Nephron (organoid): ENCODE results near the gene FYCO1.

Experiments used
- H3K27ac Mint-ChIP-seq, 3 experiments: 2 replicates each; pipeline ENCODE4 v1.8.0; 2020; ENCODE audit warnings: mixed read lengths in 3 of 3, mild to moderate bottlenecking in 2 of 3, moderate library complexity in 1 of 3
- H3K27me3 Mint-ChIP-seq: 2 replicates; pipeline ENCODE4 v1.8.0; 2021; ENCODE audit warnings: low read depth, mild to moderate bottlenecking, moderate library complexity, mixed read lengths
- H3K36me3 Mint-ChIP-seq: 2 replicates; pipeline ENCODE4 v1.8.0; 2020; ENCODE audit warnings: low read depth, mixed read lengths
- H3K4me1 Mint-ChIP-seq: 2 replicates; pipeline ENCODE4 v1.8.0; 2020; ENCODE audit warnings: mixed read lengths
- H3K4me3 Mint-ChIP-seq, 3 experiments: 2 replicates each; pipeline ENCODE4 v1.8.0; 2020; ENCODE audit warnings: mild to moderate bottlenecking in 3 of 3, mixed read lengths in 3 of 3, moderate library complexity in 2 of 3
- H3K9me3 Mint-ChIP-seq: 2 replicates; pipeline ENCODE4 v1.8.0; 2020; ENCODE audit warnings: mixed read lengths
- CTCF ChIP-seq, 3 experiments: fragments of 200-600 bp; sonication (generic); IDR thresholded peaks; one replicate each; pipeline ENCODE4 v1.5.0; 2021; ENCODE audit warnings: antibody characterized with exemption in 3 of 3; ENCODE audit not compliant: unreplicated experiment in 3 of 3

Gene FYCO1

GRCh38 chr3:45953536-45953935 is 42.1 kb downstream of the FYCO1 start:
- Mint-ChIP-seq H3K4me1 (no peaks in the 10 kb centered on the region), H3K9me3 (no peaks in the 10 kb centered on the region), H3K27ac (peak overlapping the region in 1 of 3 experiments; percentile 32), H3K27me3 (no peaks in the 10 kb centered on the region), H3K4me3 (no peak overlapping the region), H3K36me3 (peaks cover 53% of the 10 kb centered on the region)
- no peak for TF ChIP-seq CTCF (IDR thresholded peaks at IDR 0.05; ENCODE audit: unreplicated experiment in 3 of 3)

- no peaks in the 10 kb centered on the region for H3K4me1 Mint-ChIP-seq
- H3K4me3 Mint-ChIP-seq: no peak overlapping the region
- H3K27me3 Mint-ChIP-seq: no peaks in the 10 kb centered on the region
- TF ChIP-seq CTCF (IDR thresholded peaks at IDR 0.05; ENCODE audit: unreplicated experiment in 3 of 3): no peak
- H3K36me3 Mint-ChIP-seq: peaks cover 53% of the 10 kb centered on the region
- H3K9me3 Mint-ChIP-seq: no peaks in the 10 kb centered on the region
- H3K27ac Mint-ChIP-seq: no peak overlapping the region
Observed at GRCh38 chr3:45952456-45952855, 43.2 kb downstream of the FYCO1 start.

GRCh38 chr3:45951946-45952345 is 43.7 kb downstream of the FYCO1 start:
- H3K4me1 Mint-ChIP-seq: no peaks in the 10 kb centered on the region
- no peaks in the 10 kb centered on the region for H3K27me3 Mint-ChIP-seq
- no peak for TF ChIP-seq CTCF (IDR thresholded peaks at IDR 0.05; ENCODE audit: unreplicated experiment in 3 of 3)
- H3K4me3 Mint-ChIP-seq: no peak overlapping the region
- H3K9me3 Mint-ChIP-seq: no peaks in the 10 kb centered on the region
- H3K27ac Mint-ChIP-seq: no peak overlapping the region
- peaks cover 52% of the 10 kb centered on the region for H3K36me3 Mint-ChIP-seq

GRCh38 chr3:45950686-45951600 is 44.7 kb downstream of the FYCO1 start:
- no peak for TF ChIP-seq CTCF (IDR thresholded peaks at IDR 0.05; ENCODE audit: unreplicated experiment in 3 of 3)
- no peaks in the 10 kb centered on the region for H3K4me1 Mint-ChIP-seq
- H3K9me3 Mint-ChIP-seq: no peaks in the 10 kb centered on the region
- no peak overlapping the region for H3K27ac Mint-ChIP-seq
- H3K36me3 Mint-ChIP-seq: peaks cover 56% of the 10 kb centered on the region
- no peaks in the 10 kb centered on the region for H3K27me3 Mint-ChIP-seq
- no peak overlapping the region for H3K4me3 Mint-ChIP-seq

GRCh38 chr3:45950131-45950530 is 45.5 kb downstream of the FYCO1 start:
- Mint-ChIP-seq H3K27ac (no peak overlapping the region), H3K4me3 (no peak overlapping the region), H3K9me3 (no peaks in the 10 kb centered on the region), H3K27me3 (no peaks in the 10 kb centered on the region), H3K36me3 (peaks cover 60% of the 10 kb centered on the region), H3K4me1 (no peaks in the 10 kb centered on the region)
- TF ChIP-seq CTCF (IDR thresholded peaks at IDR 0.05; ENCODE audit: unreplicated experiment in 3 of 3): no peak

- Mint-ChIP-seq H3K27me3 (no peaks in the 10 kb centered on the region), H3K36me3 (peaks cover 54% of the 10 kb centered on the region), H3K27ac (no peak overlapping the region), H3K9me3 (no peaks in the 10 kb centered on the region), H3K4me1 (no peaks in the 10 kb centered on the region), H3K4me3 (no peak overlapping the region)
- no peak for TF ChIP-seq CTCF (IDR thresholded peaks at IDR 0.05; ENCODE audit: unreplicated experiment in 3 of 3)
Observed at GRCh38 chr3:45949432-45949831, 46.2 kb downstream of the FYCO1 start.
